GM12878 (cell line): ENCODE data around the gene HSP90AB1.

ENCODE experiments used
- EZH2 ChIP-seq: IDR thresholded peaks from 2 replicates; pipeline ENCODE4 v1.6.1; 2012; ENCODE audit warnings: low read depth, mild to moderate bottlenecking, control low read depth, inconsistent platforms, low read length, borderline replicate concordance; ENCODE audit not compliant: control insufficient read depth
- MYC ChIP-seq: IDR thresholded peaks from 2 replicates; pipeline ENCODE4 v1.6.1; 2011; ENCODE audit warnings: mild to moderate bottlenecking, low read length, moderate library complexity, inconsistent platforms; ENCODE audit not compliant: insufficient read depth, insufficient replicate concordance, insufficient read length, severe bottlenecking
- NBN ChIP-seq: fragments of 450-650 bp; IDR thresholded peaks from 2 replicates; pipeline ENCODE4 v1.6.1; 2016

- TF ChIP-seq EZH2: no peak
- peak; percentile 56 for TF ChIP-seq MYC
- no peak; the same call in 1 of the 2 replicates for TF ChIP-seq NBN
Measured at GRCh38 chr6:44257025-44257752, 10.3 kb downstream of the HSP90AB1 start, which contains the start of gene SLC35B2.
